RWPE2 (cell line): Measurements from ENCODE around the gene ICAM1.

ENCODE experiments used
- ATAC-seq: fragments of 200-7000 bp; cut with Tn5 transposase; 3 replicates; pipeline ENCODE4 v1.9.1; 2021; ENCODE audit warnings: low read depth
- DNase-seq: peaks from one replicate; pipeline ENCODE4 v3.0.0-alpha.2; 2020; ENCODE audit warnings: low spot score
- H3K27ac ChIP-seq: fragments of 450-650 bp; 2 replicates; pipeline ENCODE4 v1.5.1; 2017; ENCODE audit warnings: mild to moderate bottlenecking; ENCODE audit not compliant: poor library complexity, severe bottlenecking
- H3K27me3 ChIP-seq: fragments of 250-450 bp; sonication (Bioruptor Pico); 2 replicates; pipeline ENCODE4 v1.5.1; 2021; ENCODE audit warnings: mild to moderate bottlenecking, moderate library complexity; ENCODE audit not compliant: insufficient read depth, poor library complexity, severe bottlenecking
- H3K36me3 ChIP-seq: fragments of 250-450 bp; sonication (Bioruptor Pico); 2 replicates; pipeline ENCODE4 v1.5.1; 2020; ENCODE audit warnings: low read depth, mild to moderate bottlenecking, moderate library complexity
- H3K4me1 ChIP-seq: fragments of 250-450 bp; sonication (Bioruptor Pico); 2 replicates; pipeline ENCODE4 v1.5.1; 2021; ENCODE audit warnings: mild to moderate bottlenecking, moderate library complexity; ENCODE audit not compliant: insufficient read depth, poor library complexity, severe bottlenecking
- H3K4me3 ChIP-seq: fragments of 250-450 bp; sonication (Bioruptor Pico); 2 replicates; pipeline ENCODE4 v1.5.1; 2021; ENCODE audit warnings: mild to moderate bottlenecking, moderate library complexity; ENCODE audit not compliant: severe bottlenecking
- H3K9me3 ChIP-seq: fragments of 250-450 bp; sonication (Bioruptor Pico); 2 replicates; pipeline ENCODE4 v1.5.1; 2021; ENCODE audit warnings: mild to moderate bottlenecking, moderate library complexity; ENCODE audit not compliant: severe bottlenecking
- CTCF ChIP-seq: fragments of 450-650 bp; IDR thresholded peaks from one replicate; pipeline ENCODE4 v1.5.1; 2017; ENCODE audit warnings: mild to moderate bottlenecking, moderate library complexity; ENCODE audit not compliant: poor library complexity, severe bottlenecking

The ICAM1 gene

GRCh38 chr19:10284065-10284959, 13.4 kb downstream of the ICAM1 start:
- Histone ChIP-seq H3K4me1 (peaks cover 24% of the 10 kb centered on the region), H3K27ac (no peak overlapping the region), H3K4me3 (no peak overlapping the region), H3K9me3 (no peaks in the 10 kb centered on the region), H3K27me3 (no peaks in the 10 kb centered on the region), H3K36me3 (no peaks in the 10 kb centered on the region)
- DNase-seq (no peak), ATAC-seq (no peak)
- no peak for TF ChIP-seq CTCF

- Histone ChIP-seq H3K9me3 (no peaks in the 10 kb centered on the region), H3K4me3 (no peak overlapping the region), H3K36me3 (no peaks in the 10 kb centered on the region), H3K27me3 (no peaks in the 10 kb centered on the region), H3K27ac (no peak overlapping the region), H3K4me1 (peaks cover 24% of the 10 kb centered on the region)
- DNase-seq: no peak
- TF ChIP-seq CTCF: no peak
- ATAC-seq: no peak
Observed at GRCh38 chr19:10284960-10285278, 14.0 kb downstream of the ICAM1 start.

- DNase-seq (no peak), ATAC-seq (no peak)
- H3K27ac ChIP-seq: peak overlapping the region; percentile 45
- H3K4me3 ChIP-seq: no peak overlapping the region
- H3K9me3 ChIP-seq: no peaks in the 10 kb centered on the region
- no peak for TF ChIP-seq CTCF
- H3K27me3 ChIP-seq: no peaks in the 10 kb centered on the region
- H3K4me1 ChIP-seq: peaks cover 24% of the 10 kb centered on the region
- no peaks in the 10 kb centered on the region for H3K36me3 ChIP-seq
Observed at GRCh38 chr19:10285393-10285792, 14.5 kb downstream of the ICAM1 start.

GRCh38 chr19:10286803-10287737, 16.1 kb downstream of the ICAM1 start, which contains the start of gene ICAM4:
ICAM4 (plus strand) TSS chr19:10286955; CDS start chr19:10287013, 58 bp downstream.
- ATAC-seq (no peak), DNase-seq (no peak)
- peak within 1 kb of the TSS; percentile 45 for H3K27ac ChIP-seq
- H3K4me1 ChIP-seq: peaks cover 26% of the 10 kb centered on the region
- H3K4me3 ChIP-seq: no peak within 1 kb of the TSS
- no peaks in the 10 kb centered on the region for H3K9me3 ChIP-seq
- H3K27me3 ChIP-seq: no peaks in the 10 kb centered on the region
- TF ChIP-seq CTCF: no peak
- no peaks in the 10 kb centered on the region for H3K36me3 ChIP-seq
